H9 (cell line): Measurements from ENCODE around the gene KCNIP4. TPM values are rescaled to one million over a fixed set of nuclear protein-coding genes. Genes with fewer than 3 reads are reported as not detected.

Source experiments
- DNase-seq: peaks from one replicate; pipeline ENCODE4 v3.0.0-alpha.2; 2017
- H2AFZ ChIP-seq: one replicate; pipeline ENCODE4 v1.6.1; 2013; ENCODE audit warnings: mild to moderate bottlenecking, low read length, control low read depth, moderate library complexity
- H2AK5ac ChIP-seq: 2 replicates; pipeline ENCODE4 v1.6.1; 2013; ENCODE audit warnings: low read length, control low read depth, mixed read lengths; ENCODE audit not compliant: insufficient read length
- H2BK120ac ChIP-seq: one replicate; pipeline ENCODE4 v1.6.1; 2013; ENCODE audit warnings: low read depth, mild to moderate bottlenecking, low read length, control low read depth, inconsistent platforms; ENCODE audit not compliant: poor library complexity, severe bottlenecking
- H2BK12ac ChIP-seq: 2 replicates; pipeline ENCODE4 v1.6.1; 2013; ENCODE audit warnings: low read length, control low read depth, mixed read lengths, low read depth; ENCODE audit not compliant: insufficient read length
- H2BK15ac ChIP-seq: 2 replicates; pipeline ENCODE4 v1.6.1; 2013; ENCODE audit warnings: low read depth, low read length, control low read depth
- H2BK20ac ChIP-seq: one replicate; pipeline ENCODE4 v1.6.1; 2013; ENCODE audit warnings: low read depth, mild to moderate bottlenecking, low read length, control low read depth, inconsistent platforms; ENCODE audit not compliant: poor library complexity, severe bottlenecking
- H2BK5ac ChIP-seq: 2 replicates; pipeline ENCODE4 v1.6.1; 2013; ENCODE audit warnings: low read length, control low read depth, mixed read lengths; ENCODE audit not compliant: insufficient read length
- H3K14ac ChIP-seq: 2 replicates; pipeline ENCODE4 v1.6.1; 2013; ENCODE audit warnings: low read length, control low read depth; ENCODE audit not compliant: insufficient read depth
- H3K18ac ChIP-seq: 2 replicates; pipeline ENCODE4 v1.6.1; 2013; ENCODE audit warnings: low read depth, mild to moderate bottlenecking, mixed read lengths, low read length, control low read depth; ENCODE audit not compliant: insufficient read length
- H3K23ac ChIP-seq: 2 replicates; pipeline ENCODE4 v1.6.1; 2013; ENCODE audit warnings: low read length, control low read depth, mixed read lengths, low read depth; ENCODE audit not compliant: insufficient read length
- H3K23me2 ChIP-seq: 2 replicates; pipeline ENCODE4 v1.6.1; 2013; ENCODE audit warnings: low read depth, mild to moderate bottlenecking, mixed read lengths, low read length, control low read depth; ENCODE audit not compliant: insufficient read length, poor library complexity, severe bottlenecking
- H3K27ac ChIP-seq: 2 replicates; pipeline ENCODE4 v1.5.1; 2013; ENCODE audit warnings: low read length, control low read depth, mixed read lengths, low read depth; ENCODE audit not compliant: insufficient read length
- H3K27me3 ChIP-seq: 2 replicates; pipeline ENCODE4 v1.6.1; 2013; ENCODE audit warnings: low read length, control low read depth, inconsistent platforms; ENCODE audit not compliant: insufficient read depth
- H3K4ac ChIP-seq: 2 replicates; pipeline ENCODE4 v1.6.1; 2013; ENCODE audit warnings: low read depth, mild to moderate bottlenecking, control low read depth, inconsistent platforms, low read length, moderate library complexity
- H3K4me1 ChIP-seq: 2 replicates; pipeline ENCODE4 v1.6.1; 2013; ENCODE audit warnings: low read length, control low read depth, inconsistent platforms; ENCODE audit not compliant: insufficient read depth
- H3K4me2 ChIP-seq: 2 replicates; pipeline ENCODE4 v1.6.1; 2013; ENCODE audit warnings: low read length, control low read depth, mixed read lengths; ENCODE audit not compliant: insufficient read length, insufficient read depth
- H3K56ac ChIP-seq: 2 replicates; pipeline ENCODE4 v1.6.1; 2013; ENCODE audit warnings: low read depth, mild to moderate bottlenecking, mixed read lengths, low read length, control low read depth; ENCODE audit not compliant: insufficient read length
- H3K79me1 ChIP-seq: 2 replicates; pipeline ENCODE4 v1.6.1; 2013; ENCODE audit warnings: low read depth, mild to moderate bottlenecking, moderate library complexity, low read length, control low read depth, inconsistent platforms; ENCODE audit not compliant: insufficient read depth, poor library complexity, severe bottlenecking
- H3K79me2 ChIP-seq: 2 replicates; pipeline ENCODE4 v1.6.1; 2013; ENCODE audit warnings: low read length, control low read depth, inconsistent platforms; ENCODE audit not compliant: insufficient read depth
- H3K9ac ChIP-seq: 2 replicates; pipeline ENCODE4 v1.6.1; 2013; ENCODE audit warnings: low read length, control low read depth, mixed read lengths; ENCODE audit not compliant: insufficient read length; ENCODE audit errors: extremely low read depth
- H3K9me3 ChIP-seq: one replicate; pipeline ENCODE4 v1.6.1; 2013; ENCODE audit warnings: low read depth, low read length, inconsistent platforms; ENCODE audit not compliant: control insufficient read depth
- H3T11ph ChIP-seq: one replicate; pipeline ENCODE4 v1.6.1; 2013; ENCODE audit warnings: mild to moderate bottlenecking, low read length, control low read depth, inconsistent platforms
- H4K20me1 ChIP-seq: one replicate; pipeline ENCODE4 v1.6.1; 2013; ENCODE audit not compliant: control insufficient read depth, insufficient read length, insufficient read depth
- H4K5ac ChIP-seq: 2 replicates; pipeline ENCODE4 v1.6.1; 2013; ENCODE audit warnings: low read depth, mild to moderate bottlenecking, mixed read lengths, low read length, control low read depth; ENCODE audit not compliant: insufficient read length
- H4K8ac ChIP-seq: replicated peaks from 2 replicates; pipeline ENCODE4 v1.6.1; 2013; ENCODE audit warnings: low read length, control low read depth, mixed read lengths, low read depth; ENCODE audit not compliant: insufficient read length
- H4K91ac ChIP-seq: 2 replicates; pipeline ENCODE4 v1.6.1; 2013; ENCODE audit warnings: low read depth, mild to moderate bottlenecking, moderate library complexity, mixed read lengths, low read length, control low read depth; ENCODE audit not compliant: insufficient read length
- H3K27ac Mint-ChIP-seq, 3 experiments: 2 replicates in 2 of 3; 3 replicates in 1 of 3; pipeline ENCODE4 v1.8.0; 2020 to 2021; ENCODE audit warnings: mixed read lengths in 3 of 3, mild to moderate bottlenecking in 1 of 3, moderate library complexity in 1 of 3
- H3K27me3 Mint-ChIP-seq: 2 replicates; pipeline ENCODE4 v1.8.0; 2021; ENCODE audit warnings: low read depth, mild to moderate bottlenecking, moderate library complexity, mixed read lengths
- H3K36me3 Mint-ChIP-seq, 3 experiments: 2 replicates in 2 of 3; 3 replicates in 1 of 3; pipeline ENCODE4 v1.8.0; 2020 to 2021; ENCODE audit warnings: low read depth in 3 of 3, mixed read lengths in 3 of 3; ENCODE audit not compliant: insufficient read depth in 1 of 3
- H3K4me1 Mint-ChIP-seq, 2 experiments: 2 replicates each; pipeline ENCODE4 v1.8.0; 2020; ENCODE audit warnings: mixed read lengths in 2 of 2
- H3K4me3 Mint-ChIP-seq, 2 experiments: 2 replicates in 1 of 2; 3 replicates in 1 of 2; pipeline ENCODE4 v1.8.0; 2020 to 2021; ENCODE audit warnings: mild to moderate bottlenecking in 2 of 2, mixed read lengths in 2 of 2, moderate library complexity in 1 of 2
- H3K9me3 Mint-ChIP-seq, 2 experiments: 2 replicates in 1 of 2; 3 replicates in 1 of 2; pipeline ENCODE4 v1.8.0; 2020; ENCODE audit warnings: mild to moderate bottlenecking in 2 of 2, mixed read lengths in 2 of 2, moderate library complexity in 1 of 2
- total RNA-seq: library from RNA; stranded (reverse); gene quantifications from 2 replicates; pipeline ENCODE4 v1.2.1, GENCODE V29; 2021
- TF ChIP-seq, protein P1 (sequence below): fragments of 200-600 bp; sonication (generic); conservative IDR thresholded peaks from 3 replicates; pipeline ENCODE4 v1.8.0; 2021; ENCODE audit warnings: antibody characterized with exemption, mild to moderate bottlenecking

KCNIP4 gene
- total RNA-seq, 1 experiment from 2014 or later = not detected

DNA sequence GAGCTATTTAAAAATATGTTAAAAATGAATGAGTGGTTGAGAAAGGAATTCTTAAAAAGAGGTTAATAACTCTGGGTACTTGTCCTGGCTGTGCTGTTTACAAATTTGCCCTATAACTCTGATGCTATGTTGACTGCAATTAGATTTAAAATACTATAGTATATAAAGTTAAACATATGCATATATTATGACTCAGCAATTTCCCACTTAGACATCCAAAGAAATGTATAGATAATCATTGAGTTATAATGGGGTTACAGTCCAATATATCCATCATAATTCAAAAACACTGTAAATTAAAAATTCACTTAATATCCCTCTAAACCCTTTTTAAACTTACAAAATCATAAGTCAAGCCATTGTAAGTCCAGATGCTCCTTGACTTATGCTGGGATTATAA, 818.0 kb downstream of the KCNIP4 start:
- no peak overlapping the region for H3K4me2 ChIP-seq
- H4K8ac ChIP-seq = no peak overlapping the region

More for the DNA sequence above, 818.0 kb downstream of the KCNIP4 start:
- H3K79me1 ChIP-seq = no peaks in the 10 kb centered on the region
- H2AK5ac ChIP-seq = no peak overlapping the region
- H2BK5ac ChIP-seq = no peak overlapping the region
- no peak overlapping the region for H2BK15ac ChIP-seq
- H3K36me3 Mint-ChIP-seq = no peaks in the 10 kb centered on the region
- H3K4me1 ChIP-seq = no peaks in the 10 kb centered on the region
- H3K4me3 Mint-ChIP-seq = no peak overlapping the region
- TF ChIP-seq, protein P1, sequence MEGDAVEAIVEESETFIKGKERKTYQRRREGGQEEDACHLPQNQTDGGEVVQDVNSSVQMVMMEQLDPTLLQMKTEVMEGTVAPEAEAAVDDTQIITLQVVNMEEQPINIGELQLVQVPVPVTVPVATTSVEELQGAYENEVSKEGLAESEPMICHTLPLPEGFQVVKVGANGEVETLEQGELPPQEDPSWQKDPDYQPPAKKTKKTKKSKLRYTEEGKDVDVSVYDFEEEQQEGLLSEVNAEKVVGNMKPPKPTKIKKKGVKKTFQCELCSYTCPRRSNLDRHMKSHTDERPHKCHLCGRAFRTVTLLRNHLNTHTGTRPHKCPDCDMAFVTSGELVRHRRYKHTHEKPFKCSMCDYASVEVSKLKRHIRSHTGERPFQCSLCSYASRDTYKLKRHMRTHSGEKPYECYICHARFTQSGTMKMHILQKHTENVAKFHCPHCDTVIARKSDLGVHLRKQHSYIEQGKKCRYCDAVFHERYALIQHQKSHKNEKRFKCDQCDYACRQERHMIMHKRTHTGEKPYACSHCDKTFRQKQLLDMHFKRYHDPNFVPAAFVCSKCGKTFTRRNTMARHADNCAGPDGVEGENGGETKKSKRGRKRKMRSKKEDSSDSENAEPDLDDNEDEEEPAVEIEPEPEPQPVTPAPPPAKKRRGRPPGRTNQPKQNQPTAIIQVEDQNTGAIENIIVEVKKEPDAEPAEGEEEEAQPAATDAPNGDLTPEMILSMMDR = no peak
- no peak overlapping the region for H2BK120ac ChIP-seq
- no peak overlapping the region for H4K5ac ChIP-seq
- no peak overlapping the region for H3K4ac ChIP-seq
- no peak overlapping the region for H3K9ac ChIP-seq
- H2AFZ ChIP-seq = no peak overlapping the region
- no peak overlapping the region for H2BK12ac ChIP-seq
- no peak overlapping the region for H3K27ac Mint-ChIP-seq
- no peak overlapping the region for H3K14ac ChIP-seq
- no peaks in the 10 kb centered on the region for H3K9me3 ChIP-seq
- H3K23me2 ChIP-seq = no peaks in the 10 kb centered on the region
- H3K27me3 ChIP-seq = no peaks in the 10 kb centered on the region
- no peaks in the 10 kb centered on the region for H4K20me1 ChIP-seq
- no peak for DNase-seq
- no peaks in the 10 kb centered on the region; the same call in 1 of the 2 replicates for H3K27me3 Mint-ChIP-seq
- H3K4me1 Mint-ChIP-seq = no peaks in the 10 kb centered on the region
- H3K79me2 ChIP-seq = no peaks in the 10 kb centered on the region
- no peak overlapping the region for H3K56ac ChIP-seq
- H3K23ac ChIP-seq = no peak overlapping the region
- H3K18ac ChIP-seq = no peak overlapping the region
- no peaks in the 10 kb centered on the region for H3K9me3 Mint-ChIP-seq
- no peak overlapping the region for H2BK20ac ChIP-seq
- no peak overlapping the region for H3K27ac ChIP-seq
- H4K91ac ChIP-seq = no peak overlapping the region
- H3T11ph ChIP-seq = no peak overlapping the region
